Panc1 (cell line): Measurements from ENCODE around the gene PKD1.

ENCODE experiments used
- POLR2AphosphoS5 ChIP-seq: IDR thresholded peaks from 2 replicates; pipeline ENCODE4 v1.6.1; 2012; ENCODE audit warnings: mild to moderate bottlenecking, low read depth, low read length, moderate library complexity
- SIN3A ChIP-seq: IDR thresholded peaks from 2 replicates; pipeline ENCODE4 v1.6.1; 2012; ENCODE audit warnings: low read depth, mild to moderate bottlenecking, low read length, moderate library complexity, borderline replicate concordance; ENCODE audit not compliant: insufficient read depth
- TF ChIP-seq, protein P1 (sequence below): fragments of 450-650 bp; IDR thresholded peaks from 2 replicates; pipeline ENCODE4 v1.5.1; 2017; ENCODE audit warnings: mild to moderate bottlenecking

DNA sequence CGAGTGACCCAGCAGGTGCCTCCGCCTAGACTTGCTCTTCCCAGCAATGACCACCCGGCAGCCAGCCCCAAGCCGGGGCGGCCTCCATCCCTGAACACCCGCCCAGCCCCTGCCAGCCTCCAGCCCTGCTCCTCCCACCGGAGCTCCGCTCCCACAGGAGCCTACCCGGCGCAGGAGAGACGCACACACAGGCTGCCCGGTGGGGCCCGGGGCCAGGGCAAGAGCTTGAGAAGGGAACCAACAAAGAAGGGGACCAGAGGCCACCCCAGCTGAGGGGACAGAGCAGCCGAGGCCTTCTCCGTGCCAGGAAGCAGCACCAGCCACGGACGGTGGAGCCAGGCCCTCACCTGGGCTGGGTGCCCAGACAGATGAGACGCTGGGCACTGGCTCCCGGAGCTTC, 13.8 kb downstream of the PKD1 start:
- TF ChIP-seq, protein P1, sequence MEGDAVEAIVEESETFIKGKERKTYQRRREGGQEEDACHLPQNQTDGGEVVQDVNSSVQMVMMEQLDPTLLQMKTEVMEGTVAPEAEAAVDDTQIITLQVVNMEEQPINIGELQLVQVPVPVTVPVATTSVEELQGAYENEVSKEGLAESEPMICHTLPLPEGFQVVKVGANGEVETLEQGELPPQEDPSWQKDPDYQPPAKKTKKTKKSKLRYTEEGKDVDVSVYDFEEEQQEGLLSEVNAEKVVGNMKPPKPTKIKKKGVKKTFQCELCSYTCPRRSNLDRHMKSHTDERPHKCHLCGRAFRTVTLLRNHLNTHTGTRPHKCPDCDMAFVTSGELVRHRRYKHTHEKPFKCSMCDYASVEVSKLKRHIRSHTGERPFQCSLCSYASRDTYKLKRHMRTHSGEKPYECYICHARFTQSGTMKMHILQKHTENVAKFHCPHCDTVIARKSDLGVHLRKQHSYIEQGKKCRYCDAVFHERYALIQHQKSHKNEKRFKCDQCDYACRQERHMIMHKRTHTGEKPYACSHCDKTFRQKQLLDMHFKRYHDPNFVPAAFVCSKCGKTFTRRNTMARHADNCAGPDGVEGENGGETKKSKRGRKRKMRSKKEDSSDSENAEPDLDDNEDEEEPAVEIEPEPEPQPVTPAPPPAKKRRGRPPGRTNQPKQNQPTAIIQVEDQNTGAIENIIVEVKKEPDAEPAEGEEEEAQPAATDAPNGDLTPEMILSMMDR, result no peak
- TF ChIP-seq SIN3A, result no peak
- TF ChIP-seq POLR2AphosphoS5, result no peak
